Gastrocnemius medialis (tissue), 4 donors: Measurements from ENCODE around the gene HNRNPR. TPM values are rescaled to one million over a fixed set of nuclear protein-coding genes. Genes with fewer than 3 reads are reported as not detected.

ENCODE experiments used
- ATAC-seq, 2 donors: fragments of 150-250 bp; one replicate each; pipeline ENCODE4 v1.9.1; 2016
- DNase-seq, 2 donors: peaks; one replicate each; pipeline ENCODE4 v3.0.0-alpha.2; 2019
- H3K27ac ChIP-seq, 4 donors: fragments of 200-600 bp; sonication (generic); 1 replicate in 1 of 4; 2 replicates in 3 of 4; pipeline ENCODE4 v1.5.1; 2016 to 2018; ENCODE audit warnings: mild to moderate bottlenecking in 2 of 4, moderate library complexity in 1 of 4
- H3K27me3 ChIP-seq, 3 donors: fragments of 200-600 bp; sonication (generic) in 2 of 3; 1 replicate in 1 of 3; 2 replicates in 2 of 3; pipeline versions ENCODE4 v1.5.1 to v1.6.0; 2016 to 2019; ENCODE audit warnings: mild to moderate bottlenecking in 1 of 3, moderate library complexity in 1 of 3
- H3K36me3 ChIP-seq, 2 donors: fragments of 200-600 bp; sonication (generic) in 1 of 2; one replicate each; pipeline ENCODE4 v1.5.1; 2017 to 2018
- H3K4me1 ChIP-seq, 2 donors: fragments of 200-600 bp; sonication (generic) in 1 of 2; one replicate each; pipeline ENCODE4 v1.5.1; 2016 to 2017; ENCODE audit warnings: mild to moderate bottlenecking in 2 of 2
- H3K4me3 ChIP-seq, 4 donors: fragments of 200-600 bp; sonication (generic) in 3 of 4; 1 replicate in 1 of 4; 2 replicates in 3 of 4; pipeline ENCODE4 v1.5.1; 2016 to 2019; ENCODE audit warnings: mild to moderate bottlenecking in 2 of 4
- H3K9me3 ChIP-seq, 3 donors: fragments of 200-600 bp; sonication (generic) in 2 of 3; 1 replicate in 1 of 3; 2 replicates in 2 of 3; pipeline ENCODE4 v1.5.1; 2016 to 2019
- POLR2A ChIP-seq, 2 donors: fragments of 450-650 bp; IDR thresholded peaks; one replicate each; pipeline ENCODE4 v1.6.1; 2017; ENCODE audit warnings: antibody characterized with exemption in 2 of 2, mild to moderate bottlenecking in 2 of 2, moderate library complexity in 2 of 2
- in situ Hi-C, 4 donors: fragments of 200-750 bp; cut with MboI; loops; one replicate each; pipeline versions ENCODE4 v1.15.0 to v1.8.0; 2017; ENCODE audit warnings: low sequenced_read_pairs in 4 of 4
- intact Hi-C: fragments of 100-400 bp; cut with DNase I; formaldehyde crosslinking; loops from one replicate; pipeline ENCODE4 v1.15.1; 2023; ENCODE audit warnings: low total_unique reads
- total RNA-seq, 4 donors: library from RNA; depleted of rRNA; stranded (reverse); fragments of >200 nt; gene quantifications; one replicate each; pipeline versions ENCODE4 v1.1.0 to v1.2.3, GENCODE V29; 2016
- TF ChIP-seq, protein P1 (sequence below), 5 experiments: fragments of 450-650 bp in 3 of 5; fragments of 200-600 bp in 2 of 5; sonication (generic) in 2 of 5; IDR thresholded peaks in 4 of 5; conservative IDR thresholded peaks in 1 of 5; 1 replicate in 4 of 5; 2 replicates in 1 of 5; pipeline ENCODE4 v1.5.1; 2016 to 2019; ENCODE audit warnings: antibody characterized with exemption in 5 of 5, mild to moderate bottlenecking in 3 of 5, moderate library complexity in 3 of 5

The HNRNPR gene
- total RNA-seq, 4 donors from 2014 or later, result 36.5 to 56.3 (median 44.5) TPM

DNA sequence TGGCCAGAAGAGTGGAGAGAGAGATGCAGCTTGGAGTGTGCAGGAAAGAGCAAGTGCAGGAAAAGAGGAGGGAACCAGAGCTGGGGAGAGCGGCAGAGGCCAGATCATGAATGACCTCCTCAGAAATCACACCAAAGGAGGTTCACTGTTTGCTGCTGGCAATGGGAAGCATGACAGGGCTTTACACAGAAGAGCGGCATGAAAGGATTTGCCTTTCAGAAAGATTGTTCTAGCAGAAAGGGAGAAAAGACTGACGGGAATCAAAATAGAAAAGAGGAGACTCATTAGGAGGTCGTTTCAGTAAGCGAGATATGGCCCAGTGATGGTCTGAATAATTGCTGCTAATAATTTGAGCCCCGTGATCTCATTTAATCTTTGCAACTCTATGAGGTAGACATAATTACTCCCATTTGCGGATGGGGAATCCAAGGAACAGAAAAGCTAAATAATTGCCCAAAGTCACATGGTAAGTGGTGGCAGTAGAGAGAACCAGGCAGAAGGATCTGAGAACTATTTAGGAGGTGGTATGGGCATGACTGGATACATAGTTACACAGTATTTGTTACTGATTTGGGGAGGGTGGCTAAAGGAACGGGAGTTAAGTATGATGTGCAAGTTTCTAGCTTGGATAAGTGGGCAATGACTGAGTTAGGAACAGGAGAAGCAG, 12.5 kb upstream of the HNRNPR start:
- H3K36me3 ChIP-seq, result peaks cover 9 to 29% of the 10 kb centered on the region in 2 donors
- H3K27me3 ChIP-seq, result no peaks in the 10 kb centered on the region
- H3K4me3 ChIP-seq, result no peak overlapping the region
- intact Hi-C loops, result no loop called here
- H3K9me3 ChIP-seq, result peaks cover 0 to 31% (median 16%) of the 10 kb centered on the region in 3 donors
- no peak overlapping the region for H3K27ac ChIP-seq
- ATAC-seq, result no peak
- in situ Hi-C loops, result no loop called here
- no peaks in the 10 kb centered on the region for H3K4me1 ChIP-seq
- no peak for DNase-seq
- TF ChIP-seq, protein P1, sequence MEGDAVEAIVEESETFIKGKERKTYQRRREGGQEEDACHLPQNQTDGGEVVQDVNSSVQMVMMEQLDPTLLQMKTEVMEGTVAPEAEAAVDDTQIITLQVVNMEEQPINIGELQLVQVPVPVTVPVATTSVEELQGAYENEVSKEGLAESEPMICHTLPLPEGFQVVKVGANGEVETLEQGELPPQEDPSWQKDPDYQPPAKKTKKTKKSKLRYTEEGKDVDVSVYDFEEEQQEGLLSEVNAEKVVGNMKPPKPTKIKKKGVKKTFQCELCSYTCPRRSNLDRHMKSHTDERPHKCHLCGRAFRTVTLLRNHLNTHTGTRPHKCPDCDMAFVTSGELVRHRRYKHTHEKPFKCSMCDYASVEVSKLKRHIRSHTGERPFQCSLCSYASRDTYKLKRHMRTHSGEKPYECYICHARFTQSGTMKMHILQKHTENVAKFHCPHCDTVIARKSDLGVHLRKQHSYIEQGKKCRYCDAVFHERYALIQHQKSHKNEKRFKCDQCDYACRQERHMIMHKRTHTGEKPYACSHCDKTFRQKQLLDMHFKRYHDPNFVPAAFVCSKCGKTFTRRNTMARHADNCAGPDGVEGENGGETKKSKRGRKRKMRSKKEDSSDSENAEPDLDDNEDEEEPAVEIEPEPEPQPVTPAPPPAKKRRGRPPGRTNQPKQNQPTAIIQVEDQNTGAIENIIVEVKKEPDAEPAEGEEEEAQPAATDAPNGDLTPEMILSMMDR (IDR thresholded peaks at IDR 0.05 in 4 of 5, conservative IDR thresholded peaks at IDR 0.05 in 1 of 5), result no peak

DNA sequence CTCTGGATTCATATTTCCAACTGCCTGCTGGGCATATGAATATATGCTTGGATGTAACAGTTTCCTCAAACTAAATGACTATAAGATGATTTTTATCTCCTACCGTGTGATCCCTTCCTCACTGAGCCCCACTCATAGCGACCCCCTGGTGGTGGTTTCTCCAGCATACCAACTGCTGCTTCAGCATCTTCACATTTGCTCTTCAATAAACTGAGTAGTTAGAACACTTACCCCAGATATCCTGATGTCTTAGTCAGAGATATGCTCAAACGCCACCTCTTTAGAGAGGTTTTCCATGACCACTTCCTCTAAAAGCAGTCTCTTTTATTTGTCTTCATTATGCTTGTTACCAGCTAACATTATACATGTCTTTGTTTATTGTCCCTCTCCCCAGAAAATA, 10.2 kb upstream of the HNRNPR start:
- intact Hi-C loops, result no loop called here
- Histone ChIP-seq H3K9me3 (peaks cover 0 to 7% (median 0%) of the 10 kb centered on the region in 3 donors), H3K4me3 (no peak overlapping the region), H3K4me1 (no peaks in the 10 kb centered on the region), H3K27me3 (no peaks in the 10 kb centered on the region), H3K36me3 (peaks cover 0 to 5% of the 10 kb centered on the region in 2 donors), H3K27ac (no peak overlapping the region)
- TF ChIP-seq, protein P1 (IDR thresholded peaks at IDR 0.05 in 4 of 5, conservative IDR thresholded peaks at IDR 0.05 in 1 of 5), result no peak
- no peak for TF ChIP-seq POLR2A (IDR thresholded peaks at IDR 0.05)
- no peak for ATAC-seq
- DNase-seq, result no peak
- in situ Hi-C loops, result no loop called here

DNA sequence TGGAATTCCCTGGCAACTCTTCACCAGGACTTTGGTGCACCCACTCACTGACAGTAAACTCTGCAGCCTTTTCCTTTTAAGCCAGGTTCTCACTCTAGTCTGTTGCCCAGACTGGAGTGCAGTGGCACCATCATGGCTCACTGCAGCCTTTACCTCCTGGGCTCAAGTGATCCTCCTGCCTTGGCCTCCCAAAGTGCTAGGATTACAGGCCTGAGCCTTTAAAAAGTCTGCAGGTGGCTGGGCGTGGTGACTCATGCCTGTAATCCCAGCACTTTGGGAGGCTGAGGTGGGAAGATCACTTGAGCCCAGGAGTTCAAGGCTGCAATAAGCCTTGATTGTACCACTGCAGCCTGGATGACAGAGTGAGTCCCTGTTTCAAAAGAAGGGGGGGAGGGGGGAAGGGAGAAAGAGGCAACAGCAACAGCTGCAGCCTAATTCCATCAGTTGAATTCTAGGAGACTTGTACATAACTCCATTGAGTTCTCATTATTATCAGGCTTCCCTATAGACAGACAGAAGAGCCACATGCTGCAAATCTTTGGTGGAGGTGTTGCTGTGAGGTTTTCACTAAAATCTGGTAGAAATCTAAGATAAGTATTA, 8.1 kb upstream of the HNRNPR start:
- no peak for TF ChIP-seq POLR2A (IDR thresholded peaks at IDR 0.05)
- TF ChIP-seq, protein P1 (IDR thresholded peaks at IDR 0.05 in 4 of 5, conservative IDR thresholded peaks at IDR 0.05 in 1 of 5), result no peak
- Histone ChIP-seq H3K27ac (no peak overlapping the region), H3K9me3 (no peaks in the 10 kb centered on the region), H3K36me3 (no peaks in the 10 kb centered on the region), H3K4me1 (no peaks in the 10 kb centered on the region), H3K4me3 (no peak overlapping the region), H3K27me3 (no peaks in the 10 kb centered on the region)
- no peak for ATAC-seq
- intact Hi-C loops, result no loop called here
- no peak for DNase-seq
- in situ Hi-C loops, result no loop called here

DNA sequence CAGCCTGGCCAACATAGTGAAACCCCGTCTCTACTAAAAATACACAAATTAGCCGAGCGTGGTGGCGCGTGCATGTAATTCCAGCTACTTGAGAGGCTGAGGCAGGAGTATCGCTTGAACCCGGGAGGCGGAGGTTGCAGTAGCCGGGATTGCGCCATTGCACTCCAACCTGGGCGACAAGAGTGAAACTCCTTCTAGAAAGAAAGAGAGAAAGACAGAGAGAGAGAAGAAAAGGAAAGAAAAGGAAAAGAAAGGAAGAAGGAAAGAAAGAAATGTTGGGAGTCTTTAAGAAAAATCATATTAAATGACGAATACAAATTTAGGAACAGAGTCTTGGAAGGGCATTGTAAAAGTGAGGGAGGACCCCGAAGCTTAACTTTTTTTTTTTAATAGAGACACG, 1.8 kb upstream of the HNRNPR start:
- H3K4me3 ChIP-seq, result no peak overlapping the region
- DNase-seq, result no peak
- in situ Hi-C loops, result loop anchor here in 1 of 4 donors (10.0 kb wide), 1 partner anchor 59 kb away; no protein-coding TSS in a partner anchor

More for the DNA sequence above, 1.8 kb upstream of the HNRNPR start:
- Histone ChIP-seq H3K27me3 (no peaks in the 10 kb centered on the region), H3K4me1 (peaks cover 22 to 25% of the 10 kb centered on the region in 2 donors), H3K27ac (no peak overlapping the region), H3K36me3 (no peaks in the 10 kb centered on the region), H3K9me3 (no peaks in the 10 kb centered on the region)
- intact Hi-C loops, result loop anchor here (10.0 kb wide), 1 partner anchor 209 kb away; the partner anchor contains the start of gene ID3
- no peak for ATAC-seq
- TF ChIP-seq POLR2A (IDR thresholded peaks at IDR 0.05), result no peak
- TF ChIP-seq, protein P1 (IDR thresholded peaks at IDR 0.05 in 4 of 5, conservative IDR thresholded peaks at IDR 0.05 in 1 of 5), result no peak
